Skin epidermis (tissue), 12 donors: ENCODE measurements around the gene STAT1.
A peak's percentile ranks its signal among the peaks of the same experiment; 100 is the strongest.
"Not testable (repeated sequence)": the region's sequence is repeated elsewhere in the genome, so short reads cannot be mapped to it uniquely, and the experiment has no call there.

ENCODE experiments used
- H3K27ac ChIP-seq, 21 experiments: fragments of 200-600 bp; sonication (generic) in 11 of 21; one replicate each; pipeline ENCODE4 v1.5.0; 2020; ENCODE audit warnings: mild to moderate bottlenecking in 3 of 21, inconsistent platforms in 2 of 21, moderate library complexity in 2 of 21
- H3K4me3 ChIP-seq, 7 experiments: fragments of 200-600 bp; sonication (generic) in 2 of 7; one replicate each; pipeline ENCODE4 v1.5.0; 2020; ENCODE audit warnings: inconsistent platforms in 2 of 7, mild to moderate bottlenecking in 2 of 7, moderate library complexity in 1 of 7

STAT1 gene

DNA sequence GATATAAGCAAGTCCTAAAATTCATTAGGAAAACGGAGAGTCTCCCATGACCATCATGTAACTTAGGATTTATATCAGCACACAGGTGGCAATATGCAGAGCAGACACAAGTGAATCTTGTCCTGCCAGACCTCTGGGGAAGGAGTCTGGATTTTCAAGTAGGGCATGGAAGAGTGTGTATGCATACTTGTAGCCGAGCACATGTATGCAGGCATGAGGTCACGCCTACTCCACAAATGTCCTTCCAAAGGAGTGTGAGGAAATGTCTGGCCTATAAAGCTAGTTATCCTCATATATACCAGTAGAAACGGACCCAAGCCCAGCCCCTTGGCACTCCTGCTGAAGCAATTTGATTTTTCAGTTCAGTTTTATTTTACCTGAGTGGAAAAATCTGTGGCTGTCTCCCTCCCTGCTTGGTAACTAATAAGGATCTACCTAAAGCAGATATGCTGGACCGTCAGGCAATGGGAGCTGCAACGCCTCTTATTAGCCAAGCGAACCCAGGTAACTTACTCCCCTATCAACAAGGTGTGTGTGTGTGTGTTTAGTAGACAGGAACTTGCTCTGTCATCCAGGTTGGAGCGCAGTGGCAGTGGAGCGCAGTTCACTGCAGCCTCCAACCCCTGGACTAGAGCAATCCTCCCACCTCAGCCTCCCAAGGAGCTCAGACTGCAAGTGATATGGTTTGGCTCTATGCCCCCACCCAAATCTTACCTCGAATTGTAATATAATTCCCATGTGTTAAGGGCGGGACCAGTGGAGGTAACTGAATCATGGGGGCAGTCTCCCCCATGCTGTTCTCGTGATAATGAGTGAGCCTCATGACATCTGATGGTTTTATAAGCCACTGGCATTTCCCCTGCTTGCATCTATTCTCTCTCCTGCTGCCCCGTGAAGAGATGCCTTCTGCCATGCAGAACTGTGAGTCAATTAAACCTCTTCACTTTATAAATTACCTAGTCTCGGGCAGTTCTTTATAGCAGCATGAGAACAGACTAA lies 2.8 kb downstream of the STAT1 start:
- H3K27ac ChIP-seq = peak overlapping the region in 5 of 21 experiments; percentile 4 to 99 (median 58)

GRCh38 chr2:191009541-191010374 lies 4.2 kb downstream of the STAT1 start:
- peak overlapping the region in 1 of 21 experiments; percentile 20 for H3K27ac ChIP-seq
- no peak overlapping the region for H3K4me3 ChIP-seq

More for the DNA sequence above, 2.8 kb downstream of the STAT1 start:
- peak overlapping the region in 5 of 7 experiments; percentile 53 to 91 (median 83) for H3K4me3 ChIP-seq

- peak overlapping the region in 1 of 21 experiments; percentile 34 for H3K27ac ChIP-seq
- H3K4me3 ChIP-seq = no peak overlapping the region
These were observed 5.7 kb downstream of the STAT1 start for GRCh38 chr2:191008286-191008685.

- Histone ChIP-seq H3K27ac (peak overlapping the region in 1 of 21 experiments; percentile 41), H3K4me3 (no peak overlapping the region)
These were observed 6.8 kb downstream of the STAT1 start for GRCh38 chr2:191006997-191007783.

GRCh38 chr2:191006297-191006696 lies 7.7 kb downstream of the STAT1 start:
- Histone ChIP-seq H3K4me3 (no peak overlapping the region), H3K27ac (peak overlapping the region in 1 of 21 experiments; percentile 41)

GRCh38 chr2:191003405-191004309 lies 10.3 kb downstream of the STAT1 start:
- no peak overlapping the region for H3K4me3 ChIP-seq
- H3K27ac ChIP-seq = no peak overlapping the region

DNA sequence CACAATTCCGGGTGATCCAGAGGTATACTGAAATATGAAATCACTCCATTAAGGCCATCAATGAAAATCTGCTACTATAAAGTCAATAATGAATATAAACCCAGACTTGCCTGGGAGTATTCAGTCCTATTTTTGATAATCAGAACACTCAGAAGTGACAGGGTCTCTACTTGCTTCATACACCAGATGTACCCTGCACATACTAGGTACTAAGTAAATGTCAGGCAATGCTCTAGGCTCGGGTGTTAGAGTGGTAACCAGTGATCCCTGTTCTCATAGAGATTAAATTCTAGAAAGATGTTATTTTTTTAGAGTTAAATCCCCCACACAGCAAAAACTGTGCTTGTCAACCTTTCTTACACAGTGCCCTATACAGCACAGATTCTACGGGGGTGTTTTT lies 12.3 kb downstream of the STAT1 start:
- peak overlapping the region in 3 of 21 experiments; percentile 19 to 44 (median 24) for H3K27ac ChIP-seq
- H3K4me3 ChIP-seq = no peak overlapping the region

- Histone ChIP-seq H3K27ac (peak overlapping the region in 2 of 21 experiments; percentile 24 to 44), H3K4me3 (no peak overlapping the region)
These were observed 12.9 kb downstream of the STAT1 start for GRCh38 chr2:191001032-191001431.

GRCh38 chr2:190999949-191000665 lies 13.9 kb downstream of the STAT1 start:
- Histone ChIP-seq H3K27ac (peak overlapping the region in 3 of 21 experiments; percentile 7 to 44 (median 28)), H3K4me3 (no peak overlapping the region)

- Histone ChIP-seq H3K4me3 (no peak overlapping the region), H3K27ac (no peak overlapping the region)
These were observed 14.9 kb downstream of the STAT1 start for GRCh38 chr2:190999058-190999457.

DNA sequence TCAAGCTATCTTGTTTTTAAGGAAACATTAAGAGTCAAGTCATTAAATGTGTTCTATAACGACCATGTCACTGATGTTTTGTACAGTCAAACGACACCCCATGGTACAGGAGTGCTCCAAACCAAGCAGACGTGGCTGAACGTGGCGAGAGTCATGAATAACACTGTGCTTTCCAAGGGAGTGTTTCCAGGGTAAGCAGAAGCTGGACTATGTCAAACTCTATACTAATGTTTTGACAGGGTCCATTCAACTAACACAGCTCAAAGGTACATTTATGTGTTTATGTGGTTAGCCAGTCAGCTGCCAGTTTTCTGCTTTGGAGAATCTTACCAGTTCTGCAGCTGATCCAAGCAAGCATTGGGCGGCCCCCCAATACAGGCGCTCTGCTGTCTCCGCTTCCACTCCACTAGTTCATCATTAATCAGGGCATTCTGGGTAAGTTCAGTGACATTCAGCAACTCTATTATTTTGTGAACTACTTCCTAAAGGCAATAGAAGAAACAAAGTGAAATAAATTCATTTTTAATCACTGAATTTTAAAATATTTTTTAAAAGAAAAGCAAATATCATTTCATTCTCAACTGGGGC lies 16.4 kb downstream of the STAT1 start:
- no peak overlapping the region for H3K27ac ChIP-seq
- no peak overlapping the region for H3K4me3 ChIP-seq

DNA sequence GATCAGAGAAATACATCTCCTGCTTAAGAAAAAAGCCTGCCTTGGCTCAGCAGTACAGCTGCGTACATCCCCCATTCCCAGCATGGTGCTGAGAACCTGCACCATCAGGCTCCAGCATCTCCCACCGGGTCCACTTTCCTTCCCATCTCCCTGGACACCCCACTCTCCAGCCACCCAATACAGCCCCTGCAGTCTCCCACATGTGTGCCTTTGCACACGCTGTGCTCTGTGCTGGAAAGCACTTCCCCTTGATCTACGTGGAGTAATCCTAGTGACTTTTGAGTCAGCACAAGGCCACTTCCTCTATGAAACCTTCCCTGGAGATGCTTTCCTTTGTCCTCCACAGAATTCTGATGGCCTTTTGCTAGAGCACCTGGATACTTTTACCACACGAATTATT lies 17.0 kb downstream of the STAT1 start:
- Histone ChIP-seq H3K27ac (peak overlapping the region in 1 of 21 experiments; percentile 10), H3K4me3 (no peak overlapping the region)

DNA sequence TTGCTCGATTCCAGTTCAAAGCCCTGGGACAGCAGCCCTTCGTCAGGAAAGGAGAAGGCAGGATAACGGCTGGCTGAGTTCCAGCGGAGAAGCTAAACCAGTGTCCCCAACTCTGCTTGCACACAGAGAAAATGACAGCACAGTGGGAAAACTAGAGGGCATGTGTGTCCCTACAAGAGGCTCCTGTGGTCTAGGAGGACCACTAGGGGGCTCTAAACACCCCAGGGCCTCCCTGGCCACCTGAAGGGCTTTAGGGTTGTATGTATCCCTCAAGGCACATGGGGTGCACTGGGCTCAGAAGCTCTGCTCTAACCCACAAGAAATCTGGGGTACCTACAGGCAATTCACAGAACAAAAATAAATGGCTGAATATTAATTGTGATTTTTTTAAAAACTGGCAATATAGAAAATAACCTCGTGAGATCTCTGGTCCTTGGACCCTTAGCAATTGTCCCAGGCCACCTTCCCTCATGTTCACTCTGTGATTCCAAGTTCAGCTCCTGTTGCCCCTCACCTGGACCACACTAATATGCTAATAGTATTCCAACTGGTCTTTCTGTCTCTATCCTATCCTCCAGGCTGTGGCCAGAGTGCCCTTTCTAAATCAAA lies 17.5 kb downstream of the STAT1 start:
- Histone ChIP-seq H3K4me3 (no peak overlapping the region), H3K27ac (no peak overlapping the region)

DNA sequence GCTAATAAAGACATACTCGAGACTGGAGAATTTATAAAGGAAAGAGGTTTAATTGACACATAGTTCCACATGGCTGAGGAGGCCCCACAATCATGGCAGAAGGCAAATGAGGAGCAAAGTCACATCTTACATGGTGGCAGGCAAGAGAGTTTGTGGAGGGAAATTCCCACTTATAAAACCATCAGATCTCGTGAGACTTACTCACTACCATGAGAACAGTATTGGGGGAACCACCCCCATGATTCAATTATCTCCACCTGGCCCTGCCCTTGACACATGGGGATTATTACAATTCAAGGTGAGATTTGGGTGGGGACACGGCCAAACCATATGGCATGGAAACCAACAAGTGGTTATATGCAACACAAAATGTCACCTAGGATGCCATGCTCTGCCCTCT lies 18.7 kb downstream of the STAT1 start:
- H3K27ac ChIP-seq = not testable (repeated sequence)

DNA sequence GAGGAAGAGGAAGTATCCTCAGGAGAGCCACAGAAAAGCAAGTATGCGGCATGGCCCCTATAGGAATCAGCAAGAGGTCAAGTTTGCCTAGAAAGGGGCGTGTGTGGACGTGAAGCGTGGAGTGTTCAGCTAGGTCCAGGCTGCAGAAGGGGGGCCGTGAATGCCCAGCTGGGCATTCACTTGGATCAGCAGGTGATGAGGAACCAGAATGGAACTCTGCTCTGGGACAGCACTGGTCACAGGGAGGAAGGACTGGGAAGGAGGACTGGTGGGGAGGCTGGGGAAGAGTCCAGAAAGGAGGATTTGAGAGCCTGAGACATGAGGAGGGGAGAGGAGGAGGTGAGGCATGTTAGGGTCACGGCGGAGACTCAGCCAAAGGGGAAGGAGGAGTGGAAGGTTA lies 19.8 kb downstream of the STAT1 start:
- no peak overlapping the region for H3K4me3 ChIP-seq
- no peak overlapping the region for H3K27ac ChIP-seq

More for the DNA sequence above, 18.7 kb downstream of the STAT1 start:
- not testable (repeated sequence) for H3K4me3 ChIP-seq

DNA sequence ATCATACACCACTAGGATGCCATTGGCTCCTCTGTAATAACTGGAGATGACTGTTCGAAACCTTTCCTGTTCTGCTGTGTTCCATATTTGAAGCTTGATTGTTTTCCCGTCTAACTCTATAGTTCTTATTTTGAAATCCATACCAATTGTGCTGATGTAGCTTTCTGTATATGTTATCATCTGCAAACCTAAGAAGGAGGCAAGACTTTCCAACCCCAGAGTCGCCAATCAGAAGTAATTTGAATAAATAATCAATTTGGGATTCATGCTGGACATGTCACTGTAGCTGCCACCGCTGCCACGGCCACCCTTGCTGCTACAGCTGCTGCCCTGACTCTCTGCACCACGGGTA lies 20.7 kb downstream of the STAT1 start:
- no peak overlapping the region for H3K4me3 ChIP-seq
- no peak overlapping the region for H3K27ac ChIP-seq

- Histone ChIP-seq H3K27ac (no peak overlapping the region), H3K4me3 (no peak overlapping the region)
These were observed 23.8 kb downstream of the STAT1 start for GRCh38 chr2:190990132-190990531.
